ENCODE measurements around the gene FCN1. TPM values are rescaled to one million over a fixed set of nuclear protein-coding genes. Genes with fewer than 3 reads are reported as not detected.
A peak's percentile ranks its signal among the peaks of the same experiment; 100 is the strongest.

The FCN1 gene
- total RNA-seq, 4 donors from 2014 or later, result 1.3 to 27.0 (median 10.9) TPM

DNA sequence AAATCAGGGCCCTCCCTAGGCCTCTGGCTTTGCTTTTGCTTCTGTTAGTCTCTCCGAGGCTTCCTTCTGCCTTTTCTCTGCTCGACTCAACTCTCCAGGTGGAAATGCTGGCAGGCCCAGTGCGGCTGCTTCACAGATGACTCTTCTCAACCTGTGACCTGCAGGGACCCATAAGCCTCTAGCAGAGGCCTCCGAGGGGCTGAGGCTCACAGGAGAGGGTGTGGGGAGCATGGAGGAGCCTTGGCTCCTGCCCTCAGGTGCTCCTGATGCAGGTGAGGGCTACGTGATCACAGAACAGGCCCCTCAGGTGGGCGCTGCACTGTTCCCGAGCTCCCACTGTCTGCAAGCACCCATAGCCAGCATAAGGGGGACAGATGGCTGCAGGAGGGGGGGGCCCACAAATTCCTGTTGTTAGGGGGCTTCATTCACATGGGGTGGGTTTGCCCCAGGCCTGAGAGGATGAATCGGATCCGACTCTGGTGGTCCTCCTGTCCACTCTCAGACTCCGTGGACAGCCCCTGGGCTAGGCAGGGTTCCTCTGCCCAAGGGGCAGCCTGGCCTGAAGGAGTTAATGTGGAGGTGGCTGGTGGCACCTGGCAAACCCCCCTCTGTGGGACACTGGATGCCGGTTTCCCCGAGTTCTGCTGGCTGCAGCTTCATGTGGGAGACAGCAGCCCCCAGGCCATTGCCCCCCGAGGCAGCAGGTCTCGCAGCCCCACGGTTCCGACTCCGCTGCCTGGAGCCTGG, 48.0 kb downstream of the FCN1 start:
- TF ChIP-seq, protein P1, sequence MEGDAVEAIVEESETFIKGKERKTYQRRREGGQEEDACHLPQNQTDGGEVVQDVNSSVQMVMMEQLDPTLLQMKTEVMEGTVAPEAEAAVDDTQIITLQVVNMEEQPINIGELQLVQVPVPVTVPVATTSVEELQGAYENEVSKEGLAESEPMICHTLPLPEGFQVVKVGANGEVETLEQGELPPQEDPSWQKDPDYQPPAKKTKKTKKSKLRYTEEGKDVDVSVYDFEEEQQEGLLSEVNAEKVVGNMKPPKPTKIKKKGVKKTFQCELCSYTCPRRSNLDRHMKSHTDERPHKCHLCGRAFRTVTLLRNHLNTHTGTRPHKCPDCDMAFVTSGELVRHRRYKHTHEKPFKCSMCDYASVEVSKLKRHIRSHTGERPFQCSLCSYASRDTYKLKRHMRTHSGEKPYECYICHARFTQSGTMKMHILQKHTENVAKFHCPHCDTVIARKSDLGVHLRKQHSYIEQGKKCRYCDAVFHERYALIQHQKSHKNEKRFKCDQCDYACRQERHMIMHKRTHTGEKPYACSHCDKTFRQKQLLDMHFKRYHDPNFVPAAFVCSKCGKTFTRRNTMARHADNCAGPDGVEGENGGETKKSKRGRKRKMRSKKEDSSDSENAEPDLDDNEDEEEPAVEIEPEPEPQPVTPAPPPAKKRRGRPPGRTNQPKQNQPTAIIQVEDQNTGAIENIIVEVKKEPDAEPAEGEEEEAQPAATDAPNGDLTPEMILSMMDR (IDR thresholded peaks at IDR 0.05), result no peak
- DNase-seq (ENCODE audit: low spot score) (no peak), ATAC-seq (ENCODE audit: low FRiP score) (no peak)

DNA sequence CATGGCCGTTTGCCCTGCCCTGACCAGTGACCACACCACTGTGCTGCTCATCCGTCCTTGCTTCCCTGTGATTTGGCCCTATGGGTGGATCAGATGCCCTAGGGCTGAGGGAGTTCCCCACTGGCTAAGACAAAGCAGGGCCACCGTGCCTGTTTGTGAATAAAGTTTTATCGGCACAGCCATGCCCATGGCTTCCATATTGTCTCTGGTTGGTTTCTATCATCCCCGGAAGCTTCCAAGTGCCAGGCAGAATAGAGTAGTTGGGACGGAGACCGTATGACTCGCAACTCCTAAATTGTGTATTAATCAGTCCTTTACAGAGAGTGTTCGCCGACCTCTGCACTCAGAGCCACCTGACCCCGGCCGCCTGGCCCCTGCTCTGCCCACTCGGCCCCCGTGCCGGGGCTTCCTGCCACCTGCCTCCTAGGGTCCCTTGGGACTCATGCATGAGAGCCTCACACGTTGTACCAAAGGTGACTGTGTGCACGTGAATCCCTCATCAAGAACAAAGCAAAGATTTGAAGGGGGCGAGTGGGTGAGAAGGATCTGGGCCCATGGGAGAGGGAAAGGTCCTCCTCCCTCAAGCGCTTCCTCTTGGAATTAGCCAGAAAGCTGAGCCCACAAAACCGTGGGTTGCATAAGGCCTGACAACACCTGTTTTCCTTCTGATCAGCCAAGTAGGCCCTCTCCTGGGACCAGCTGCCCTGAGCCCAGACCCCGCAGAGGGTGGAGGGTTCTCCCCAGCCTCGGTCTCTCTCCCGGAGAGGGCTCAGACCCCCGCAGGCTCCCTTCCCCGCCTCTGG, 48.8 kb downstream of the FCN1 start:
- ATAC-seq (ENCODE audit: low FRiP score) (no peak), DNase-seq (ENCODE audit: low spot score) (no peak)
- TF ChIP-seq, protein P1 (IDR thresholded peaks at IDR 0.05), result no peak

- TF ChIP-seq, protein P1 (IDR thresholded peaks at IDR 0.05), result no peak
- DNase-seq (ENCODE audit: low spot score) (no peak), ATAC-seq (ENCODE audit: low FRiP score) (no peak)
Measured at GRCh38 chr9:134867917-134868750, 49.6 kb downstream of the FCN1 start.

GRCh38 chr9:134864821-134865190, 52.9 kb downstream of the FCN1 start:
- TF ChIP-seq, protein P1 (IDR thresholded peaks at IDR 0.05), result no peak
- ATAC-seq (ENCODE audit: low FRiP score) (no peak), DNase-seq (ENCODE audit: low spot score) (no peak)

GRCh38 chr9:134863941-134864820, 53.5 kb downstream of the FCN1 start:
- ATAC-seq (ENCODE audit: low FRiP score) (peak; percentile 54), DNase-seq (ENCODE audit: low spot score) (no peak)
- TF ChIP-seq, protein P1 (IDR thresholded peaks at IDR 0.05), result no peak

DNA sequence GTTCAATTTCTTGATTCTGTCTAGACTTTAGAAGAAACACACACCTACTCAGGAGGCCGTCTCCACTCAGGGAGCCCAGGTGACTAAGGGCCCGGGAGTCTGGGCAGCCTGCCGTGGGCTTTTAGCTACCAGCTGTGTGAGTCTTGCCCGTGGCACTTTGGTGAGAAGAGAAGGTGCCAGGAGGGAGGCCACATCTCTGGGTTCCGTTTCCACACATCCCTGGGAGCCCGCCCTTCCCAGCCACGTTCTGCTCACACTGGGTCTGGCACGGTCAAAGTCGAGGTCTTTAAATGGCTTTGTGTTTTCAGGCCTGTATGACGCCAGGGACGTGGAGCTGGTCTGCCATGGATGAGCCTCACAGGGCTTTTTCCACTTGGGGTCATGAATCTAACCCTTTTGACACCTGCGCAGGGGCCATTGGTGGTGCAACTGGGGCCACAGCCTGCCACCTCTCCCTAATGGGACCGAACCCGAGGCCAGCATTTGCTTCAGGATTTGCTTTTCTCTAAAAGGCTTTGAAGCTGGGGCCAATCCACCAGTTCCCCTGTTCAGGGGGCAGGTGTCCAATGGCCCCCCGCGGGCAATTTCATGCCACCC, 54.3 kb downstream of the FCN1 start:
- ATAC-seq (ENCODE audit: low FRiP score), result no peak
- TF ChIP-seq, protein P1 (IDR thresholded peaks at IDR 0.05), result no peak
- no peak for DNase-seq (ENCODE audit: low spot score)

Data from omental fat pad (tissue), 4 donors.